ENCODE data around the gene PTPN22. TPM values are rescaled to one million over a fixed set of nuclear protein-coding genes. Genes with fewer than 3 reads are reported as not detected.

PTPN22 gene
- total and polyA plus RNA-seq, 11 donors: 0.16 to 4.2 (median 0.45) TPM

DNA sequence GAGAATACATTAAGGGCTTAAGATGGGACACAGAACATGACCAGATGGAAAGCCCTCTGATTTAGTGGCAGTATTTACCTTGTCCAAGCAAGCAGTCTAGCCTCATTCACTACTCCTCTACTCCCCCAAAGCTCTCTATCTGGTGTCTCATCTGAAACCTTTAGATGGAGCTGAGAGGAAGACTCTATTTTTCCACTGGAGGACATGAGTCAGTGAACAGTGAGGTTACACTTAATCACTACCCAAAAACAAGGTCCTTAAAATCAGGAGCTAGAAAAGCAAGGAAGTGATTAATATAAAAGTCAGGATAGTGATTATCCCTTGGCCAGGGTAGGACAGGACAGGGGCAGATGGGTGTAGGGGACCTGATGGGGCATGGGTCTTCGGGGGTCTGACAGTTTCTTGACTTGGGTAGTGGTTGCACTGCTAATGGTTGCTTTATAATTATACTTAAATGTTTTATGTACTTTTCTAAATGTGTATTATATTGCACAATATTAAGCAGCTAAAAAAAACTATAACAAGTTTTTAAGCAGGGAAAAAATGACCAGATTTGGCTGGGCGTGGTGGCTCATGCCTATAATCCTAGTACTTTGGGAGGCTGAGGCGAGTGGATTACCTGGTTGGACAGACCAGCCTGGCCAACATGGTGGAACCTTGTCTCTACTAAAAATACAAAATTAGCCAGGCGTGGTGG lies 3.0 kb downstream of the PTPN22 start:
- intact Hi-C loops (cut with DNase I): no loop called here

DNA sequence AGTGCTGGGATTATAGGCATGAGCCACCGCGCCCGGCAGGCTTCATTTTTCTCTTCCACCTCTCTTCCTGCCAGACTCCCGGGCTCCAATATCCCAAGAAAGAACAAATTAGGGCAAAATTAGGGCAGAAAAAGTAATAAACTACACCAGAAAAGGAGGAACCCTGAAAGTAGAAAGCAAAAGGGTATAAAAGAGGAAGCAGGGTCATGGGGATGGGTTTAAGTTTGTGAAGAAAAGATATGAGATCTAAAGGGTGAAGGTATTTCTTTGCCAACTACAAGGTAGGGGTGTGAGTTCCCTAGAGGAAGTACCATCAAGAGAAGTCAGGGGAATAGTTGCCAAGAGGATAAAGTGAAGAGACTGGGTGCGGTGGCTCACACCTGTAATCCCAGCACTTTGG lies 9.9 kb downstream of the PTPN22 start:
- H3K4me3 ChIP-seq: no peak overlapping the region
- TF ChIP-seq POLR2A (IDR thresholded peaks at IDR 0.05): no peak
- TF ChIP-seq, protein P1, sequence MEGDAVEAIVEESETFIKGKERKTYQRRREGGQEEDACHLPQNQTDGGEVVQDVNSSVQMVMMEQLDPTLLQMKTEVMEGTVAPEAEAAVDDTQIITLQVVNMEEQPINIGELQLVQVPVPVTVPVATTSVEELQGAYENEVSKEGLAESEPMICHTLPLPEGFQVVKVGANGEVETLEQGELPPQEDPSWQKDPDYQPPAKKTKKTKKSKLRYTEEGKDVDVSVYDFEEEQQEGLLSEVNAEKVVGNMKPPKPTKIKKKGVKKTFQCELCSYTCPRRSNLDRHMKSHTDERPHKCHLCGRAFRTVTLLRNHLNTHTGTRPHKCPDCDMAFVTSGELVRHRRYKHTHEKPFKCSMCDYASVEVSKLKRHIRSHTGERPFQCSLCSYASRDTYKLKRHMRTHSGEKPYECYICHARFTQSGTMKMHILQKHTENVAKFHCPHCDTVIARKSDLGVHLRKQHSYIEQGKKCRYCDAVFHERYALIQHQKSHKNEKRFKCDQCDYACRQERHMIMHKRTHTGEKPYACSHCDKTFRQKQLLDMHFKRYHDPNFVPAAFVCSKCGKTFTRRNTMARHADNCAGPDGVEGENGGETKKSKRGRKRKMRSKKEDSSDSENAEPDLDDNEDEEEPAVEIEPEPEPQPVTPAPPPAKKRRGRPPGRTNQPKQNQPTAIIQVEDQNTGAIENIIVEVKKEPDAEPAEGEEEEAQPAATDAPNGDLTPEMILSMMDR (IDR thresholded peaks at IDR 0.05): no peak
- 88 to 91% (median 89%) methylated on average over 5 of the region's 5 CpGs for WGBS, 4 donors
- no peaks in the 10 kb centered on the region for H3K27me3 ChIP-seq
- H3K9me3 ChIP-seq: no peaks in the 10 kb centered on the region
- DNase-seq (no peak), ATAC-seq (no peak)
- peaks cover 0 to 4% (median 0%) of the 10 kb centered on the region in 9 donors for H3K36me3 ChIP-seq
- H3K4me1 ChIP-seq: peaks cover 0 to 49% (median 0%) of the 10 kb centered on the region in 12 donors
- H3K27ac ChIP-seq: no peak overlapping the region
- intact Hi-C loops (cut with DNase I): no loop called here

More for the DNA sequence above, 3.0 kb downstream of the PTPN22 start:
- TF ChIP-seq, protein P1 (IDR thresholded peaks at IDR 0.05): no peak
- no peak for TF ChIP-seq POLR2A (IDR thresholded peaks at IDR 0.05)
- Histone ChIP-seq H3K27me3 (no peaks in the 10 kb centered on the region), H3K36me3 (no peaks in the 10 kb centered on the region), H3K4me1 (peaks cover 0 to 24% (median 0%) of the 10 kb centered on the region in 12 donors), H3K4me3 (no peak overlapping the region), H3K27ac (no peak overlapping the region), H3K9me3 (no peaks in the 10 kb centered on the region)
- WGBS, 4 donors: 92 to 95% (median 93%) methylated on average over 4 of the region's 4 CpGs
- ATAC-seq (no peak), DNase-seq (no peak)

DNA sequence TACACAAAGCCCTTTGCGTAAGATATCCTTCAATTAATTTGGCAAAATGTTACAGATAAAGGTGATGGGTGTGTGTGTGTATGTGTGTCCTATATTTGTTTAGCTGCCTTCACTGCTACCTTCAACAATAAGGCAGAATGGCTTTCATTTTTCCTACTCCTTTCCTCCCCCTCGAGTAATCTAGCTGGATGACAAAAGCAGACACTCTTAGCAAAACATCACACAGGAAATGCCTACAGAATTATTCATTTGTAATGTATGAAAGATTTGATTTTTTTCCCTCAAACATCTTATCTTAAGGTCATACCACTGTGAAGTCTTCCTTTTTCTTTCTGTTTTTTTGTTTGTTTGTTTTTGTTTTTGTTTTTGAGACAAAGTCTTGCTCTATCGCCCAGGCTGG lies 10.6 kb downstream of the PTPN22 start:
- Histone ChIP-seq H3K27ac (peak overlapping the region in 1 of 12 donors; percentile 43), H3K27me3 (no peaks in the 10 kb centered on the region), H3K36me3 (peaks cover 0 to 4% (median 0%) of the 10 kb centered on the region in 9 donors), H3K4me1 (peaks cover 0 to 49% (median 0%) of the 10 kb centered on the region in 12 donors), H3K9me3 (no peaks in the 10 kb centered on the region), H3K4me3 (no peak overlapping the region)
- intact Hi-C loops (cut with DNase I): no loop called here
- DNase-seq (no peak), ATAC-seq (no peak)
- TF ChIP-seq POLR2A (IDR thresholded peaks at IDR 0.05): no peak
- TF ChIP-seq, protein P1 (IDR thresholded peaks at IDR 0.05): no peak
- WGBS, 4 donors: 51 to 62% (median 58%) methylated on average over 3 of the region's 3 CpGs

DNA sequence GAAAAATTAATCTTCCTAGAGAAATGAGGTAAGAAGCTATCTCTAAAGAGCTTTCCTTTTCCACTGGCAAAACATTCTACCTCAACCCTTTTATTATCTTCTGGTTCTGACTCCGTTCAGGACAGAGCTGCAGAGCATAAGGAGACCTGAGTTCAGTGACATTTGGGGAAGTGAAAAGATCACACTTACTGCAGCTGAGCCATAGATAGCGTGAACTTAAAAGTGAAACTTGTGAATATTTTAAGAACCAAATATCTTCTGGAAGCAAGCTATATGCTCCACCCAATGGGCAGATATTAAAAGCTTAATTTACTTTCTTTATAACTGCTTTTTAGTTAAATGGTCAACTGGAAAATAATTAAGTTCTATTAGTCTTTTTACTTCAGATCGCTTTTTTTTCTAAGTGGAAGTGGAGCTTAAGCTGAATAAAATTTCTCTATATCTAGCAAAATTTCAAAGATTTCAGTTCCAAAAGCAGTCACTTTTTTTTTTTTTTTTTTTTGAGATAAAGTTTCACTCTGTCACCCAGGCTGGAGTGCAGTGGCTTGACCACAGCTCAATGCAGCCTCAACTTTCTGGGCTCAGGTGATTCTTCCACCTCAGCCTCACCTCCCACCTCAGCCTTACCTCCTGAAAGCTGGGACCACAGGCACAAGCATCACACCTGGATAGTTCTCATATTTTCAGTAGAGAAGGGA lies 11.9 kb downstream of the PTPN22 start:
- Histone ChIP-seq H3K4me1 (peaks cover 0 to 49% (median 0%) of the 10 kb centered on the region in 12 donors), H3K27me3 (no peaks in the 10 kb centered on the region), H3K4me3 (peak overlapping the region in 2 of 12 donors; percentile 2 to 5), H3K36me3 (peaks cover 0 to 6% (median 0%) of the 10 kb centered on the region in 9 donors), H3K27ac (peak overlapping the region in 1 of 12 donors; percentile 43), H3K9me3 (no peaks in the 10 kb centered on the region)
- intact Hi-C loops (cut with DNase I): no loop called here
- DNase-seq: no peak
- 55 to 64% (median 60%) methylated on average over 3 of the region's 3 CpGs for WGBS, 4 donors
- ATAC-seq: peak in 1 of 4 donors; percentile 39
- TF ChIP-seq POLR2A (IDR thresholded peaks at IDR 0.05): no peak

Measured in heart left ventricle (tissue), 16 donors.